ENCODE data around the gene ZDHHC8.

GRCh38 chr22:20191000-20191515 lies 59.5 kb downstream of the ZDHHC8 start:
- TF ChIP-seq POLR2A (IDR thresholded peaks at IDR 0.05) (no peak), POLR2AphosphoS5 (IDR thresholded peaks at IDR 0.05; ENCODE audit: insufficient read depth in 1 of 2, low read depth in 1 of 2) (no peak), CTCF (IDR thresholded peaks at IDR 0.05) (no peak)

All from vagina (tissue), 2 donors.